Ishikawa (cell line): ENCODE data around the gene RTN4RL2.
A peak's percentile ranks its signal among the peaks of the same experiment; 100 is the strongest.

Experiments used
- CEBPB ChIP-seq: IDR thresholded peaks from 2 replicates; pipeline ENCODE4 v1.6.1; 2012
- CREB1 ChIP-seq: IDR thresholded peaks from 2 replicates; pipeline ENCODE4 v1.6.1; 2012; ENCODE audit warnings: low read depth
- EGR1 ChIP-seq: IDR thresholded peaks from 2 replicates; pipeline ENCODE4 v1.6.1; 2012
- EP300 ChIP-seq: IDR thresholded peaks from 2 replicates; pipeline ENCODE4 v1.6.1; 2012; ENCODE audit warnings: borderline replicate concordance
- FOXM1 ChIP-seq: IDR thresholded peaks from 2 replicates; pipeline ENCODE4 v1.6.1; 2012; ENCODE audit warnings: low read depth, borderline replicate concordance
- MAX ChIP-seq: IDR thresholded peaks from 2 replicates; pipeline ENCODE4 v1.6.1; 2012
- NFIC ChIP-seq: IDR thresholded peaks from 2 replicates; pipeline ENCODE4 v1.6.1; 2012
- RAD21 ChIP-seq: IDR thresholded peaks from 2 replicates; pipeline ENCODE4 v1.6.1; 2012; ENCODE audit warnings: low read depth
- REST ChIP-seq: IDR thresholded peaks from 2 replicates; pipeline ENCODE4 v1.6.1; 2012; ENCODE audit warnings: low read depth, mild to moderate bottlenecking
- TAF1 ChIP-seq: IDR thresholded peaks from 2 replicates; pipeline ENCODE4 v1.6.1; 2012; ENCODE audit warnings: low read depth, mild to moderate bottlenecking
- TCF12 ChIP-seq: IDR thresholded peaks from 2 replicates; pipeline ENCODE4 v1.6.1; 2012; ENCODE audit warnings: low read depth
- TEAD4 ChIP-seq: IDR thresholded peaks from 2 replicates; pipeline ENCODE4 v1.6.1; 2012
- YY1 ChIP-seq: IDR thresholded peaks from 2 replicates; pipeline ENCODE4 v1.6.1; 2012; ENCODE audit warnings: low read depth
- ZBTB7A ChIP-seq: IDR thresholded peaks from 2 replicates; pipeline ENCODE4 v1.6.1; 2012; ENCODE audit warnings: low read depth
- TF ChIP-seq, protein P1 (sequence below): IDR thresholded peaks from 2 replicates; pipeline ENCODE4 v1.6.1; 2012

The RTN4RL2 gene

DNA sequence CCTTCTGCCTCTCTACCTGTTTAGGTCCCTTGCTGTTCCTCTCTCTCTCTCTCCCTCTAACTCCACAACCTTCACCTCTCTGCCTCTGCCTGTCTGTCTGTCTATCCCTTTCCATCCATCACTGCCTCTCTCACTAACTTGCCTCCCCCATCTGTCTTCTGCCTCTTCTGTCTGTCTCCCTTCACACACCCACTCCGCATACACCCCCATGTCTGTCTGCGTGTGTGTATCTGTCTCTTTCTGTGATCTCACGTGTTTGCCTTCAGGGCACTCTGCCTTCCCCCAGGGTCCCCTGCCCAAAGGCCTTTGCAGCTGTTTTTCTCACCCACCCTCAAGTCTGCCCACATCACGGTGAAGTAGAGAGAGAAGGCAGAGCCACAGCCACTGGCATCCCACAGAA is 7.9 kb downstream of the RTN4RL2 start:
- no peak for TF ChIP-seq MAX
- TF ChIP-seq YY1: no peak
- no peak for TF ChIP-seq TCF12
- no peak for TF ChIP-seq REST
- TF ChIP-seq TEAD4: no peak
- TF ChIP-seq TAF1: no peak

DNA sequence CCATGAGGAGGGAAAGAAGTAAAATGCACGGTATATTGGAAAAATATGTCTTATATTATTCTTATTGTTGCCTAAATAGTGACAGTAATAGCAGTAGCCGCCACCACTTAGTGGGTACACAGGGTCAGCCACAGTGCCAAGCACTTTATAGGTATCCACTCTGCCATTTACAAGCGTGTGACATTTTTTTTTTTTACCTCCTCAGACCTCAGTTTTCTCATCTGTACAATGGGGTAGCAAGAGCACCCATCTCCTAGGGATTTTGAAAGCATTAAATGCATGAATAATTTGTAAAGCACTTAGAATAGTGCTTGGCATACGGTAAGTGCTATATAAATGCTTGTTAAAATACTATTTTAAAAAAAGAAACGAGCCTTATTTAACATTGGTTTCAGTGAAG is 8.9 kb downstream of the RTN4RL2 start:
- no peak for TF ChIP-seq CEBPB
- TF ChIP-seq NFIC: no peak
- TF ChIP-seq EP300: no peak
- TF ChIP-seq CREB1: no peak
- TF ChIP-seq TAF1: no peak

DNA sequence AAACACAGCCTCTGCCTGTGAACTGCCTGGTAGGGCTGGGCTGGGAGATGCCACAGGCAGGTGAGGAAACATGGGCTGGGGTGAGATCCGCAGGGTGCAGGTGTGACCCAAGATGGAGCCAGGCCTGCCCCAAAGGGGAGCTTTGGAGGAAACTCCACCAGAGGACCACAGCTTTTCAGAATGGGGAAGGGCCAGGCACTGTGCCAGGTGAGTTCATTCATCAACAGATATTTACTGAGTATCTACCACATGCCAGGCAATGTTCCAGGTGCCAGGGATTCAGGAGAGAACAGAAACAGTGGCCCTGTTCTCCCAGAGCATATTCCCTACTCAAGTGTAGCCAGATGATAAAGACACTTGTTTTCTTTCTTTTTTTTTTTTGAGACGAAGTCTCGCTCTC is 11.2 kb downstream of the RTN4RL2 start:
- TF ChIP-seq CREB1: no peak
- TF ChIP-seq EP300: no peak
- TF ChIP-seq EGR1: no peak
- TF ChIP-seq ZBTB7A: no peak
- TF ChIP-seq RAD21: no peak
- TF ChIP-seq, protein P1, sequence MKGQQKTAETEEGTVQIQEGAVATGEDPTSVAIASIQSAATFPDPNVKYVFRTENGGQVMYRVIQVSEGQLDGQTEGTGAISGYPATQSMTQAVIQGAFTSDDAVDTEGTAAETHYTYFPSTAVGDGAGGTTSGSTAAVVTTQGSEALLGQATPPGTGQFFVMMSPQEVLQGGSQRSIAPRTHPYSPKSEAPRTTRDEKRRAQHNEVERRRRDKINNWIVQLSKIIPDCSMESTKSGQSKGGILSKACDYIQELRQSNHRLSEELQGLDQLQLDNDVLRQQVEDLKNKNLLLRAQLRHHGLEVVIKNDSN: no peak
- no peak for TF ChIP-seq MAX

DNA sequence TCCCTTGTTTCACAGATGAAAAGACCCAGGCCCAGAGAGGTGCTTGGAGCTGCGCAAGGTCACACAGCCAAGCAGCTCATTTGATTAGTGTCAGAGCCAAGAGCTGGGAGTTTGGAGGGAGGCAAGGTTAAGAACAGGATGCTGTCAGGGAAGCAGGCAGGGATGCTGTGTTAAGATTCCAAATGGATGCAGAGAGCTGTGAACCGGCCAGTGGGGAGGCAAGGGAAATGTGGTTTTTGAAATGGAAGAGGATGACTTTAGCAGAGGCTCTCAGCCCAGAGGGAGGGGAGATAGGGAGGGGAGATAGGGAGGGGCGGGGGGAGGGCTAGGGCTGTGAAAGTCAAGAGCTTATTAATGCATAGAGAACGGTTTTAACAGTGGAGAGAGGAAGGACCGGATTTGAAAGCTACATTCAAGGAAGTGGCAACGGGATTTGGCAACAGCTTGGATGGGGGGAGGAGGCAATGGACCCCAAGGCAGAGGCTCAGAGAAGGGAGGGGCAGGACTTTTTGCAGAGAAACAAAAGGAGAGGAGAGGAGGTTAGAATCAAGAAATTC is 13.0 kb downstream of the RTN4RL2 start:
- no peak for TF ChIP-seq NFIC
- no peak for TF ChIP-seq TEAD4
- TF ChIP-seq CREB1: no peak
- TF ChIP-seq, protein P1: no peak
- no peak for TF ChIP-seq TCF12

- TF ChIP-seq RAD21: no peak
- no peak for TF ChIP-seq TCF12
- no peak for TF ChIP-seq NFIC
These were observed 13.9 kb downstream of the RTN4RL2 start for GRCh38 chr11:57474017-57474802.

DNA sequence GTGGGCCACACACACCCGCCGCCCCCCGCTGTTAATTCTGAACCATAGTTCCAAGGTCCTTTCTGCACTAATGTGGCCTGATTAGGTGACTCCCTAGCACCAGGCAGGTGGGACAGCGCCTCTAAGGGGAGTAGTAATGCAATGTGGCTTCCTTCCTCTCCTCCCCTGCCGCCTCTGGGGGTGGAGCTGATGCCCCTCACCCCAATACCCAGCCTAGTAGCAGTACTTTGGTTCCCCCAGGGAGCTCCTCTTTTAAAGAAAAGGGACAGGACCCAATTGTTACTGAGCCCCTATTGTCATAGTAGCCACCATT is 14.4 kb downstream of the RTN4RL2 start:
- TF ChIP-seq ZBTB7A (no peak), REST (peak; percentile 70), CEBPB (no peak)

DNA sequence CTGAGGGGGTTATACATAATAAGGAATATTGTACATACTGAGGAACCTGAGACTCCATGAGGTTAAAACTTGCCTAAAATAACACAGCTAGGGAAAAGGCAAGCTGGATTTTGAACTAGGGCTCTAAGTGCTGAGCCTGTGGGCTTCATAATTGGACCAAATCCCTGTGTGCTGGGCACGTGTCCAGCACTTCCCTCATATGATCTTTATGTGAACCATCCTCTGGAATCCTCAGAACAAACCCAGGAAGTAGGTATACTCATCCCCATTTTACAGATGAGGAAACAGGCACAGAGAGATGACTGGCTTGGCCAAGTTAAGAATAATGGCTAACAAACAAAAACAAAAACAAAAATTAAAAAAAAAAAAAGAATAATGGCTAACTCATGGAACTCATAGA is 14.9 kb downstream of the RTN4RL2 start:
- TF ChIP-seq EP300: no peak
- TF ChIP-seq CEBPB: no peak
- no peak for TF ChIP-seq FOXM1

GRCh38 chr11:57475671-57476046 is 15.3 kb downstream of the RTN4RL2 start:
- no peak for TF ChIP-seq REST
- TF ChIP-seq, protein P1: no peak
- no peak for TF ChIP-seq ZBTB7A
- TF ChIP-seq CEBPB: no peak
- TF ChIP-seq NFIC: no peak
